ENCODE measurements around the gene TMEM52.
"Not testable (repeated sequence)": the region's sequence is repeated elsewhere in the genome, so short reads cannot be mapped to it uniquely, and the experiment has no call there.

TMEM52 gene

DNA sequence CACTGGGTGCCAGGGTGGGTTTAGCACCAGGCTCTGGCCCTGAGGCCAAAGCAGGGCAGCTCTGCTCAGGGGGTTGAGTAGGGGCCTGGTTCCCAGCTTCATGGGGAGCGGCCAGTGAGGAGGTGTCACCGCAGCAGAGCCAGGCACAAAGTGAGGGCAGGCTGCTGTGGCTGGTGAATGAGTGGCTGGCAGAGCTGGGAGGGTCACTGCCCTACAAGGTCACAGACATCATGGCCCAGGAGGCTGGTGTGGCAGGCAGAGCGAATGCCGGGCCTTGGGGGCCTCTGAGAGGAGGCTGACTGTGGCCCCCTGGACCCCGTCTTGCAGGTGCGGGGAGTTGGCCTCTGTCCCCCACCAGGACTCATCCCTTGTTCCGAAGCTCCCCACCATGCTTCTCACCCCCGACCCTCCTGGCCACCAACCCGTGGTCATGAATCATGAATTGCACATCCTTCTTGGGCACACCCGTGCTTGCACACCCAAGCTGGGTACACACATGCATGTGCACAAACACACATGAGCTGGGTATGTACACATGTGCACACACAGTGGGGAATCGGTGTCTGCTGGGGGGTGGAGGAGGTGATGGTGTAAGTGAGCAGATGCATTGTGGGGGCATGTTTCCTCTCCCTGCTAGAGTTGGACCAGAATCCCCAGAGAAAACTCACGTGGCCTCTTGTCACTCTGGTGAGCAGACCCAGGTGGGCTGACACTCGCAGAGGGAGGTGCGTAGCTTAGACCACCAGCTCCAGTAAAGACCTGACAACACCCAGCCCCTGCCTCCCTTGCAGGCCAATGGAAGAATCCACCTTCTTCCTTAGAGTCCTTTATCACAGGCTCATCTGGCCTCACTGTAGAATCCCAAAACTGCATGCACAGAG, 23.4 kb downstream of the TMEM52 start:
- FAIRE-seq = no peak

DNA sequence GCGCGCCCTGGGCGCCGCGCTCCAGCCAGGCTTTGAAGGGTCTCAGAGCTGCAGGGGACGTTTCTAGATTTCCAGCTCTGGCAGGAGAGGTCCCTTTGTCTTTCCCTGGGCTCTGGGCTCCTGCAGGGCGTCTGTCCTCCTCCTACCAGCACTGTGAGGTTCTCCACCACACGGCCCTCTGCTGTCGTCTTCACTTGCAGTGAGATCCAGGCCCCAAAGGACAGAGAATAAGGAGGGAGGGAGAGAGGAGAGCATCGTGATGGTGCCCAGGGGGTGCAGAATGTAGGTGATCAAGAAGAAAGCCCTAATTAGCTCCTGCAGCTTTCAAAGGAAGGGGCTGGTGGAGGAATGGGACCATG, 24.0 kb downstream of the TMEM52 start:
- DNase-seq (ENCODE audit: insufficient read length, low spot score) (no peak), FAIRE-seq (no peak)

More for the DNA sequence above, 23.4 kb downstream of the TMEM52 start:
- DNase-seq (ENCODE audit: insufficient read length, low spot score) = no peak

DNA sequence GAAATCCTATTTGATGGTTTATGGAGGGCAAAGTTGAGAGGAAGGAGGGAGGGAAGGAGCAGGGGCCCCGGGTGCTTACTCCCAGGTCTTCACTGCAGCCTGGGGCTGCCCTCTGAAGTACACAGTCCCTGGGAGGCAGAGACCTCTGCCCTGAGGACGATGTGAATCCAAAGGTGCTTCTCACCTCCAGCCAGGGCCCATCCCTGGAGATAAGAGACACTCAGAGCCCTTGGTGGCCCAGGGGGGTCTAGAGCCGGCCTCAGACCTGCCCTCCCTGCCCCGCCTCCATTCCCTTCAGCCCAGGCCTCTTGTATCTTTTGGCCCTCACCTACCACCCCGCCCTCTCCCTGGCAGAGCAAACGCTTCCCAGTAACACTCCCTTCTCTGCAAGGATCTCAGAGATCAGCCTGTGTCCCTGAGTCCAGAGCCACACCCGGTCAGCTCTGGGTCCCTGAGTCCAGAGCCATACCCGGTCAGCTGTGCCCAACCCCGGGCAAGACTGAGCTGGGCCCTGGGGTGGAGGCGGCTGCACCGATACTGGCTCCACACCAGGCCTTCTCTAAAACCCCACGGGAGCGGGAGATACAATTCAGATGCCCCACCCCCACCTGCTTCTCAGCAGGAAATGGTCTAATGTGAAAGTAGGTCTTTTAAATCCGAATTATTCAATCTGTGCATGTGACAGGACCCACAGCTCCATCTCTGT, 24.6 kb downstream of the TMEM52 start:
- DNase-seq (ENCODE audit: insufficient read length, low spot score) (no peak), FAIRE-seq (no peak)

DNA sequence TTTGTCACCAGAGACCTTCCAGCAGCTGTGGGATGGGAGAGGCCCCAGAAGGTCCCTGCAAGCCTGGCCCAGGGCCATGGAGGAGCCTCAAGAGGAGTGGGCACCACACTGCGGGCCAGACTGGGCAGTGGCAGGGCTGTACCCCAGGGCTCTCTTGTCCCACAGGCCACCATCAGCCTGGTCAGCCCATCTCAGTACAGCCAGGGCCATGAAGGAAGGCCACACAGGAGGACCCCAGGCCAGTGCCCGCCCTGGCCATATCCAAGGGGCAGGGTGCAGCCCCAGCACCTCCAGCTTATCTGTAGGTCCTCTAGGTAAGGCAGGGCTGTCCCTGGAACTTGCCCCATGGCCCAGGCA, 25.1 kb downstream of the TMEM52 start:
- DNase-seq (ENCODE audit: insufficient read length, low spot score) (no peak), FAIRE-seq (no peak)

DNA sequence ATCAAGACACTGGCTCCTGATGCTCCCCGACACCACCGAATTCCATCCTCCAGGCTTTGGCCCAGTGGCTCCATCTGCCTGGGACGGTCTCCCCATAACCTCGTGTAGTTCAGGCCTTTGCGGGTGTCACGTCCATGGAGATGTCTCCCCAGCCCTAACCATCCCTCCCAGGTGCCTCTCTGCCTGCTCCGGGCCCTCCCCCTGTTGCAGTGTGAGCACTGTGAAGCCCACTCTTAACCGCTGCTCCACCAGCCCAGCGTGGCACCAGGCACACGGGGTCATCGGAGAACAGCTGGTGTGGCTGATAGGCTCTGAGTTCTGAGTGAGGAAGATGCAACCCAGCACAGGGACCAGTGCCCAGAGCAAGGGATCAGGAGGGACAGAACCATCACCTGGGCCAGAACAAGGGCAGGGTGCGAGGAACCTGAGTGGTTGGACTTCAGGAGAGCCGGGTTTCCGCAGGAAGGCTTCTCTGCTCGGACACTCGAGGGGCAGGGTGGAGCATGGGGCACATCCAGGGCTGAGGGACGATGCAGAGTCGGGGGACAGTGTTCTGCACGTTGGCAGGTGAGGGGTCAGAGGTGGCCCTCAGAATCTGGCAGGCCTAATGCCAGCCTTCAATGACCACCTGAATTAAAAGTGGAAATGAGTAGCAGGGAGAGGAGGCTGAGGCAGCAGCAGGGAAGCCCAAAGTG, 25.6 kb downstream of the TMEM52 start:
- no peak for DNase-seq (ENCODE audit: insufficient read length, low spot score)
- FAIRE-seq = no peak

DNA sequence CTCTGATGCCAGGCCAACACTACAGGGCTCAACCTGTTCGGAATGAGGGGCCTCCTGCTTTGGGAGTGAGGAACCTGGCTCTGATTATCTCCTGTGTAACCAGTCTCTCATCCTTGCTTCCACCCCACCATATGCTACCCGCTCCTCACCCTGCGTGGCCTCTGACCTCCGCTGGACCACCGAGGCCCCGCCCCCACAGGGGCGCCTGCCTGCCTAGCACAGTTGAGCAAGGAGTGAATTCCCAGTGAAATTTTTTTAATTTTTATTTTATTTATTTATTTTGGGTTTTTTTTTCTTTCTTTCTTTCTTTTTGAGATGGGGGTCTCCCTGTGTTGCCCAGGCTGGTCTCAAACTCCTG, 26.3 kb downstream of the TMEM52 start:
- DNase-seq (ENCODE audit: insufficient read length, low spot score) (no peak), FAIRE-seq (no peak)

DNA sequence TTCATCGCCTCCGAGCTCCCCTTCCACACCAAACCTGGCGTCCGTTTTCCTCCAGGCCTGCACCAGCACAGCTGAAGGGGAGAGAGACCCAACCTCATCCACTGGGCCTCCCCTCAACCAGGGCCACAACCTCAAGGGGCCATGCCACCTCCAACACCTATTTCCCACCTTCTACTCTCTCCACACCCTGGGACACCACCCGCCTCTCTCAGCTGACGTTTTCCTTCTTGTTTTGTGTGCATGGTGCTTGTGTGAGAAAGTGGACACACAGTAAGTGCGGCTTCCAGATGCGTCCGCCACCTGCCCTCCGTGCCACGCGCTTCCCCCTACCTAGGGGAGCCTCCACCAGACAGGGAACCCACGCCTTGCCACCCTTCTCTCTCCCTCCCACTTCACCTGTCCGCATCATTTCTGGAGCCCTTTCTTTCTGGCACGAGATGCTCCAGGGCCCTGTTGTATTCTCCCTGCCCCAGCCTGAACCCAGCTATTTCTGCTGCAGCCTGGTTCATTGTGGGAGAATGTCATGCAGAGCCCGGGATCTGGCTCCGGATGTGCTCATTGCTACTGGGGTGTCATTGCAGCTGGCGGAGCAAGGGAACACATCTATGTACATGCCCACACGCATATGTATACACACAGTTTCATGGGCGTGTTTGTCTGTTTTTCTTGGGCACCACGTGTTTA, 26.9 kb downstream of the TMEM52 start:
- DNase-seq (ENCODE audit: insufficient read length, low spot score) (no peak), FAIRE-seq (no peak)

DNA sequence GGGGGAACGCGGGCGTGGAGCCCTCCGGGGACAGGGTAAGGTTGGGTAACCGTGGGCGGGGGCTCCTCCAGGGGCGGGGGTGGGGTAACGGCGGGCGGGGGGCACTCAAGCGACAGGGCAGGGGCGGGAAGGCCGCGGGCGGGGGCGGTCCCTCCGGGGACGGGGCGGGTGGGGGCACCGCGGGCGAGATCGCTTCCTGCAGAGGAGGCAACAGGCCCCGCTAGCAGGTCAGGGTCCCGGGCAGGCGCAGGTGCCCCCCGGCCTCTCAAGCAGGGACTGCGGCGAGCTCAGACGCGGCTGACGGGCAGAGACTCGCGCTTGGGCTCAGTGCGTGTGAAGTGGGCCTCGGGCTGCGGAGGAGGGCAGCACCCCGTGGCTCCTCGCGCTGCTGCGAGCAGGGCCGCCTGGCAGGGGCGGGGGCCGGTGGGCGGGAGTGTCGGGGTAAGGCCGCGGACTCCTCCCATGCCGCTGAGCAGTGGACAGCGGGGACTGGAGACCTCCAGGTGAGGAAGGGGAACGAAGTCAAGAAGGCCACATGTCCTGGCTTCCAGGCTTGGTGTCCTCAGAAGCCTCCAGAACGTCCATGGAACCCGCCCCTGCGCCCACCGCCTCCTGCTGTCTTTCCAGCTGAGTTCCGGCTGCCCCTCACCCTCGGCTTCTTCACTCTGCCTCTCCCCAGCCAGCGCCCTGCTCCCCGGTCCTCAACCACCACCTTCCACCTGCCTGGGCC, 27.6 kb downstream of the TMEM52 start:
- no peak for FAIRE-seq
- DNase-seq (ENCODE audit: insufficient read length, low spot score) = peak; percentile 70

DNA sequence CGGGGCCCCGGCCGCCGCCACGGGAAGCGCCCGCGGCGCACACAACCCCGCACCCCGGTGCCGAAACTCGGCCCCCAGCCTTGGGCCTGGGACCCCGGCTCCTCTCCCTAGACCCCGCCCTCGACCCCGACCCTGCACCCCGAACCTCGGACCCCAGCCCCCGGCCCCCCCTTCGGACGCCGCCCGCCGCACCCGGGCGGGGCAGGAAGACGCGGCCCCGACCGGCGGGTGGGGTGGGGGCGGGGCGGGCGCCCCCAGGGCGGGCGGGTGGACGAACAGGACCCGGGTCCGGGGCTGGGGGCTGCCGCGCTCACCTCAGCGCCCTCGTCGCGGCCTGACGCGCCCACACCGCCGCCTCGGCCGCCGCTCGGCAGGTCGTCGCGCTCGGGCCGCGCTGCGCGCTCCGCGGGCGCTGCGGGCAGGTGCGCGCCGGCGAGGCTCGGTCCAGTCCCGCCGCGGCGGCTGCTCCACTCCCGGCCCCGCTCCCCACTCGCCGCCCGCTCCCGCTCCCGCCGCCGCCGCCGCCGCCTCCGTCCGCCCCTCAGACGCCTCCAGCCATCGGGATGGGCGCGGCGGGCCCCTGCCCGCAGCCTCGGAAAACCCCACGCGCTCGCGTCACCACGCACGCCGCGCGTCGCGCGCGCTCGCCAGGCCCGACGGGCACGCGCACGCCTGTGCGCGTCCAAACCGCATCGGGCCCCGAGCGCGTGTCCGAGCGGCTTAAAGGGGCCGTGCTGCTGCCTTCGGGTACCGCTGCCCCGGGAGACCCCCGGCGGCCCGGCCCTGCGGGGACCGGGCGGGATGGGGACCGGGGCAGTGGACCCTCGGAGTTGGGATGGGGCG, 28.4 kb downstream of the TMEM52 start, which contains the start of gene GNB1:
TSS of gene GNB1 (minus strand) at position 582 of the 843 bp plus-strand sequence. CDS start 65,634 bp downstream, outside the sequence.
- peak; percentile 93 for FAIRE-seq

DNA sequence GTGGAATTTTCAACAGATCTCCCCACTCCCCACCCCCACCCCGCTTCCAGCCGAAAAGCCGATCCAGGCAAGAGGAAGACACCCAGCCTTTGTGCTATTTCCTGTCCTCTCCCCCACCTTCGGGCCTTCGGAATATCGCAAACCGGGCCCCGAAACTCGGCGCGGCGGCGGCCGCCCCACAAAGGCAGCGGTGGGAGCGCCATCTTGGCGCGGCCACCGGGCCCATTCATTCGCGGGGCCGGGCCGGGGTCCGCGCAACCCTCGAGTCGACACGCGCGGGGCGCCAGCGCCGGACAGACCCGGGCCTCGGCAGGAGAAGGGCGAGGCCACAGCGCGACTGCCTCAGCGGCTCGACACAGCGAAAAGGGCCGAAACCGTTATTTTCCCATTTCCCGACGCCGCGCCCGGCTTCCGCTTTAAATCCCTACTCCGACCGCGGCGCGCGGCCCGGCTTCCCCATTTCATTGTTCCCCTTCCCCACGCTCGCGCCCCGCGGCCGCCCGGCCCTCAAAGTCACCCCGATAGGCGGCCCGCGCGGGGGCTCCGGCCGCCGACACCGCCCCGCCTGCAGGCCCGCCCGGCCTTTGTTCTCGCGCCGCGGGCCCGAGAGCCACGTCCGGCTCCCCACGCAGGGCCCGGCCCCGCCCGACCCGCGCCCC, 29.1 kb downstream of the TMEM52 start:
- DNase-seq (ENCODE audit: insufficient read length, low spot score) = peak; percentile 70
- FAIRE-seq = peak; percentile 72

More for the DNA sequence above, 28.4 kb downstream of the TMEM52 start, which contains the start of gene GNB1:
- peak; percentile 98 for DNase-seq (ENCODE audit: insufficient read length, low spot score)

DNA sequence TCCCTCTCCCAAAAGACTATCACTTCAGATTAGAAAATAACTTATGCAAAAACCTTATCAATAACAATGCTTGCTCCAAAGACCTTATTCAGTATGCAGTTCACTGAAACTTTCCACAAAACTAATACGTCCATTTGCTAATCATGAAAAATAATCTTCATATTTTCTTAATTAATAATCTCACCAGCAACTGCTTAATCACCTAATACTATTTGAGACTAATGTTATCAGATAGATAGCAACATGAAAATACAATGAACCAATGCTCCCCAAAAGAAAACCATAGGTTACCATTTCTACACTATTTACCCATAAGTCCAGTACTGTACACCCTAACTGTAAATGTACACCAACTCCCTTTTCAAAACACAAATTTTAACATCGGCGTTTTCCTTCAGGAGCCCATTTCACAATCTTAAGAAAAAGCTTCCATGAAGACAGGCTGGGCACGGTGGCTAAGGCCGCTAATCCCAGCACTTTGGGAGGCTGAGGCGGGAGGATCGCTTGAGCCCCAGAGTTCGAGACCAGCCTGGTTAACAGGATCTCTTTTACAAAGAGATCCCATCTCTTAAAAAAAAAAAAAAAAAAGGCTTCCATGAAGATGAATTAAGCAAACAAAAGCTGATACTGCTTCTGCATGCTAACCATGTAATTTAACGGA, 29.9 kb downstream of the TMEM52 start:
- no peak for FAIRE-seq
- DNase-seq (ENCODE audit: insufficient read length, low spot score) = no peak

DNA sequence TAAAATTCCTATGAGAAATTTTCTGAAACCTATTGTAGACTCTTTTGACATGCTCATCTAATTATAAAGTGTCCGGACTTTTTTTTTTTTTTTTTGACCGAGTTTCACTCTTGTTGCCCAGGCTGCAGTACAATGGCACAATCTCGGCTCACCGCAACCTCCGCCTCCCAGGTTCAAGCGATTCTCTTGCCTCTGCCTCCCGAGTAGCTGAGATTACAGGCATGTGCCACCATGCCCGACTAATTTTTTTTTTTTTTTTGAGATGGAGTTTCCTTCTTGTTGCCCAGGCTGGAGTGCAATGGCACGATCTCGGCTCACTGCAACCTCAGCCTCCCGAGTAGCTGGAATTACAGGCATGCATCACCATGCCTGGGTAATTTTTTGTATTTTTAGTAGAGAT, 35.2 kb downstream of the TMEM52 start:
- not testable (repeated sequence) for FAIRE-seq

DNA sequence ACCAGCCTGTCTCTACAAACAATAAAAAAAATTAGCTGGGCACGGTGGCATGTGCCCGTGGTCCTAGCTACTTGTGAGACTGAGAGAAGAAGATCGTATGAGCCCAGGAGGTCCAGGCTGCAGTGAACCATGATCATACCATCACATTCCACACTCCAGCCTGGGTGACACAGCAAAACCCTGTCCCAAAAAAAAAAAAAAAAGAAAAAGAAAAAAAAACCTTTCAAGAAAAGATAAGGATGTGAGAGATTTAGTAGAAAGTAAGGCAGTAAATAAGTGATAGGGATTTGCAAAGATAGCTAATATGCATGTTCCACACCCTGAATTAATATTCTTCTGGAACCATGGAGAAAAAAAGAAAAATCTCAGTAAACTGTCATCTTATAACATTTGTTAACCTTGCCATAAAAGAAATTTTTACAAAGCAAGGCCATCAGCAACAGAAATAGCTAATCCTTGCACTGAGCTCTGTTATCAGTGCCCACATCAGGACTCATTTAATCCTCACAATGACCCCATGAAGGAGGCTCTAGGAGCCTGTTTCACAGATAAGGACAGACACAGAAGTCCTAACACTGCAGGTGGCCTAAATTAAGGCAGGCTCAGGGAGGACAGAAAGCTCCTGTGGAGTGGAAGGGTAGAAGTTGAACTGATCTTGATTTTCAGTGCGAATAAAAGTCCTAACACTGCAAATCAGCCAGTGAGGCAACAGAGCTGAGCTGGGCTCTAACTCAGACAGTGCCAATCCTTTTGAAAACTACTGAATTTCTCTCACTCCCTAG, 35.8 kb downstream of the TMEM52 start:
- FAIRE-seq (no peak), DNase-seq (ENCODE audit: insufficient read length, low spot score) (no peak)

More for the DNA sequence above, 35.2 kb downstream of the TMEM52 start:
- not testable (repeated sequence) for DNase-seq (ENCODE audit: insufficient read length, low spot score)

DNA sequence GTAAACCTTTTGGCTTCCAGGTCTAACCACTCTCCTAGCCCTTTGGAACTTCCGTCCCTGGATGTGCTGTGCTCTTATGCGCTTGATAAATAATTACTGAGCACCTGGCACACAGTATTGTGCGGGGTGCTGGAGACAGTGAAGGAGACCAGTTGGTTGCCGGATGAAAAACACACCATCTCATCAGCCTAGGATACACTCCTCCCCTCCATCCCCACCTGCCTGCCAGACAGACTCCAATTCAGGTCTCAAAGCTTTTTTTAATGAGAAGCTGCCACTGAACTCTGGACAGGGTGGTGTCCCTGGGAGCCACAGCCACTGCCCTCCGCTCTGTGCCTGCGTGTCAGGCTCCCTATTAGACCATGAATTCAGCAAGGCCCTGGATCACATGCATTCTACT, 37.4 kb downstream of the TMEM52 start:
- no peak for FAIRE-seq
- DNase-seq (ENCODE audit: insufficient read length, low spot score) = no peak

DNA sequence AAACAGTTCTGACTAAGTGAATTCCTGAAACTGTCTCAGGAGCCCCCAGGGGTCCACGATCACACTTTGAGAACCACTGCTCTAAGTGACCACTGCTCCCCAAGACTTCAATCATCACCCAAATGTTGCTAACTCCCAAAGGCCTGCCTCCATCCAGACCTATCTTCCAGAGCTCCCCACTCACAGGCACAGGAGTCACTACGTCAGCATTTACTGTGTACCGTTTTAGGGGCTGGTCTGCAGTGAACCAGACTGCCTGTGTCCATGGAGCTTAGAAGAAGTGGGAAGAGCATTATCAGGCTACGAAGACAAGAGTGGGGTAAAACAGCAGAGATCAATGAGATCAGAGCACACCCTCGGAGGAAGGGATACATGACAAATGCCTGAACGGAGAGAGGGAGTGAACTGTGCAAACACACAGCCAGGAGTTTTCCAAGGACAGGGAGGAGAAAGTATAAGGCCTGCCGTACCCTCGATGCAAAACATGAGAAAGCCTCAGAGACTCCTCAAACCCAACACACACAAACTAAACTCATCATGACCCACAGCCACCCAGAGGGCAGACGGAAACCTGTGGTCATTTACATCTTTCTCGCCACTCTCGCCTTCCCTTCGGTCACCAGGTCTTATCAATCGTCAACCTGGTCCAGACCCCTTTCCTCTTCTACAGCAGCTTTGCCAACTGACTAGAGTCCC, 38.3 kb downstream of the TMEM52 start:
- FAIRE-seq (no peak), DNase-seq (ENCODE audit: insufficient read length, low spot score) (no peak)

DNA sequence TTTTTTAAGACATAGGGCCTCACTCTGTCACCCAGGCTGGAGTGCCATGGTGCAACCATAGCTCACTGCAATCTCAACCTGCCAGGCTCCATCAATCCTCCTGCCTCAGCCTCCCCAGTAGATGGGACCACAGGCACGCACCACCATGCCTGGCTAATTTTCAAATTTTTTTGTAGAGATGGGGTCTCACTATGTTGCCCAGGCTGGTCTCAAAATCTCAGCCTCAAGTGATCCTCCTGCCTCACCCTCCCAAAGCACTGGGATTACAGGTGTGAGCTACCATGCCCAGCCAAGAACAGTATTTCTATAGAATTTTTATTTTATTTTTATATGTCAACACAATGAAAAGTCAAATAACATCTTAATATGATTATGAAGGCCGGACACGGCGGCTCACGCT, 39.1 kb downstream of the TMEM52 start:
- FAIRE-seq = no peak

More for the DNA sequence above, 39.1 kb downstream of the TMEM52 start:
- no peak for DNase-seq (ENCODE audit: insufficient read length, low spot score)
